Activated CD8-positive, alpha-beta T cell treated with anti-CD3 and anti-CD28 coated beads for 36 hours (primary cell): Measurements from ENCODE around the gene INPP5E. TPM values are rescaled to one million over a fixed set of nuclear protein-coding genes. Genes with fewer than 3 reads are reported as not detected.

Experiments used
- ATAC-seq: fragments of 200-7000 bp; cut with Tn5 transposase; one replicate; pipeline ENCODE4 v1.10.0; 2021; ENCODE audit warnings: mild to moderate bottlenecking, moderate library complexity
- CTCF ChIA-PET: fragments of 350-600 bp; sonication (Branson Sonifier 250); formaldehyde crosslinking; loops from one replicate; lab custom pipeline; 2021; ENCODE audit warnings: antibody characterized with exemption; lab: Charles Lee
- POLR2A ChIA-PET: fragments of 350-600 bp; sonication (Branson Sonifier 250); formaldehyde crosslinking; loops from one replicate; lab custom pipeline; 2021; ENCODE audit warnings: antibody characterized with exemption; lab: Charles Lee
- DNase-seq: peaks from one replicate; pipeline ENCODE4 v3.0.0-alpha.2; 2020
- H3K27ac Mint-ChIP-seq: one replicate; pipeline ENCODE4 v1.8.0; 2021; ENCODE audit warnings: mild to moderate bottlenecking, mixed read lengths
- H3K27me3 Mint-ChIP-seq: one replicate; pipeline ENCODE4 v1.8.0; 2021; ENCODE audit warnings: mixed read lengths
- H3K36me3 Mint-ChIP-seq: one replicate; pipeline ENCODE4 v1.8.0; 2021; ENCODE audit warnings: low read depth, mixed read lengths
- H3K4me1 Mint-ChIP-seq: one replicate; pipeline ENCODE4 v1.8.0; 2021; ENCODE audit warnings: low read depth, mixed read lengths
- H3K4me3 Mint-ChIP-seq: one replicate; pipeline ENCODE4 v1.8.0; 2021; ENCODE audit warnings: mild to moderate bottlenecking, moderate library complexity, mixed read lengths
- H3K9me3 Mint-ChIP-seq: one replicate; pipeline ENCODE4 v1.8.0; 2021; ENCODE audit warnings: mixed read lengths
- CTCF ChIP-seq: fragments of 200-600 bp; IDR thresholded peaks from one replicate; pipeline ENCODE4 v1.8.0; 2022; ENCODE audit warnings: antibody characterized with exemption, mild to moderate bottlenecking
- intact Hi-C: fragments of 100-400 bp; cut with micrococcal nuclease; formaldehyde crosslinking; loops from one replicate; pipeline ENCODE4 v1.10.0; 2022
- total RNA-seq, 2 experiments: library from RNA; stranded (reverse); gene quantifications; one replicate each; pipeline ENCODE4 v1.2.3, GENCODE V29; 2021

Gene INPP5E
- total RNA-seq, 2 experiments from 2014 or later: 12.0 to 13.8 TPM

GRCh38 chr9:136438548-136439480, 831 bp downstream of the INPP5E start:
- Mint-ChIP-seq H3K27me3 (no peaks in the 10 kb centered on the region), H3K36me3 (peaks cover 15% of the 10 kb centered on the region), H3K27ac (peak overlapping the region; percentile 25), H3K4me3 (peak overlapping the region; percentile 83), H3K9me3 (no peaks in the 10 kb centered on the region), H3K4me1 (peaks cover 24% of the 10 kb centered on the region)
- ChIA-PET POLR2A (interaction anchor here (0.9 to 1.3 kb wide), 3 partner anchors 9 to 15 kb away, joined by 3 to 5 read pairs (median 3); no protein-coding TSS in a partner anchor), CTCF (interaction anchor here (0.7 to 1.8 kb wide), 6 partner anchors 29 to 403 kb away, joined by 3 to 8 read pairs (median 5); partner anchors contain the start of gene AJM1)
- intact Hi-C loops: no loop called here
- TF ChIP-seq CTCF: no peak
- ATAC-seq (peak; percentile 74), DNase-seq (peak; percentile 76)

GRCh38 chr9:136437839-136438547, 1.7 kb downstream of the INPP5E start:
- Mint-ChIP-seq H3K36me3 (peaks cover 11% of the 10 kb centered on the region), H3K27me3 (no peaks in the 10 kb centered on the region)
- intact Hi-C loops: no loop called here

GRCh38 chr9:136437430-136437829, 2.2 kb downstream of the INPP5E start:
- no peak for TF ChIP-seq CTCF
- DNase-seq: no peak
- ChIA-PET POLR2A (interaction anchor here (1.0 to 1.1 kb wide), 2 partner anchors 8 to 26 kb away, joined by 3 read pairs; no protein-coding TSS in a partner anchor), CTCF (no interaction called here)
- no peak for ATAC-seq
- peaks cover 24% of the 10 kb centered on the region for H3K4me1 Mint-ChIP-seq
- intact Hi-C loops: no loop called here
- no peaks in the 10 kb centered on the region for H3K9me3 Mint-ChIP-seq
- no peaks in the 10 kb centered on the region for H3K27me3 Mint-ChIP-seq
- no peak overlapping the region for H3K27ac Mint-ChIP-seq
- peak overlapping the region; percentile 83 for H3K4me3 Mint-ChIP-seq
- peaks cover 7% of the 10 kb centered on the region for H3K36me3 Mint-ChIP-seq

More at GRCh38 chr9:136437839-136438547, 1.7 kb downstream of the INPP5E start:
- no peak for ATAC-seq
- TF ChIP-seq CTCF: no peak
- Mint-ChIP-seq H3K9me3 (no peaks in the 10 kb centered on the region), H3K4me1 (peaks cover 24% of the 10 kb centered on the region), H3K27ac (peak overlapping the region; percentile 25), H3K4me3 (peak overlapping the region; percentile 83)
- CTCF ChIA-PET: interaction anchor here (1.5 to 1.8 kb wide), 4 partner anchors 28 to 37 kb away, joined by 5 to 8 read pairs (median 6); no protein-coding TSS in a partner anchor
- POLR2A ChIA-PET: interaction anchor here (1.0 to 1.3 kb wide), 3 partner anchors 8 to 27 kb away, joined by 3 to 5 read pairs (median 3); no protein-coding TSS in a partner anchor
- no peak for DNase-seq

GRCh38 chr9:136436055-136436634, 3.5 kb downstream of the INPP5E start:
- DNase-seq: no peak
- Mint-ChIP-seq H3K9me3 (no peaks in the 10 kb centered on the region), H3K27me3 (no peaks in the 10 kb centered on the region), H3K4me1 (peaks cover 24% of the 10 kb centered on the region), H3K36me3 (peaks cover 3% of the 10 kb centered on the region), H3K27ac (no peak overlapping the region), H3K4me3 (peak overlapping the region; percentile 83)
- ATAC-seq: no peak
- POLR2A ChIA-PET: interaction anchor here (0.7 to 1.0 kb wide), 2 partner anchors 27 to 35 kb away, joined by 3 read pairs; no protein-coding TSS in a partner anchor
- CTCF ChIA-PET: interaction anchor here (0.9 to 1.4 kb wide), 2 partner anchors 27 to 196 kb away, joined by 3 to 4 read pairs; no protein-coding TSS in a partner anchor
- no peak for TF ChIP-seq CTCF
- intact Hi-C loops: no loop called here
